Ishikawa (cell line): ENCODE results near the gene TRPM2.

ENCODE experiments used
- CREB1 ChIP-seq: IDR thresholded peaks from 2 replicates; pipeline ENCODE4 v1.6.1; 2012; ENCODE audit warnings: low read depth
- EP300 ChIP-seq: IDR thresholded peaks from 2 replicates; pipeline ENCODE4 v1.6.1; 2012; ENCODE audit warnings: borderline replicate concordance
- FOXM1 ChIP-seq: IDR thresholded peaks from 2 replicates; pipeline ENCODE4 v1.6.1; 2012; ENCODE audit warnings: low read depth, borderline replicate concordance
- NFIC ChIP-seq: IDR thresholded peaks from 2 replicates; pipeline ENCODE4 v1.6.1; 2012
- TAF1 ChIP-seq: IDR thresholded peaks from 2 replicates; pipeline ENCODE4 v1.6.1; 2012; ENCODE audit warnings: low read depth, mild to moderate bottlenecking
- TCF12 ChIP-seq: IDR thresholded peaks from 2 replicates; pipeline ENCODE4 v1.6.1; 2012; ENCODE audit warnings: low read depth
- TEAD4 ChIP-seq: IDR thresholded peaks from 2 replicates; pipeline ENCODE4 v1.6.1; 2012
- YY1 ChIP-seq: IDR thresholded peaks from 2 replicates; pipeline ENCODE4 v1.6.1; 2012; ENCODE audit warnings: low read depth
- ZBTB7A ChIP-seq: IDR thresholded peaks from 2 replicates; pipeline ENCODE4 v1.6.1; 2012; ENCODE audit warnings: low read depth
- TF ChIP-seq, protein P1 (sequence below): IDR thresholded peaks from 2 replicates; pipeline ENCODE4 v1.6.1; 2012; ENCODE audit warnings: low read depth, mild to moderate bottlenecking

DNA sequence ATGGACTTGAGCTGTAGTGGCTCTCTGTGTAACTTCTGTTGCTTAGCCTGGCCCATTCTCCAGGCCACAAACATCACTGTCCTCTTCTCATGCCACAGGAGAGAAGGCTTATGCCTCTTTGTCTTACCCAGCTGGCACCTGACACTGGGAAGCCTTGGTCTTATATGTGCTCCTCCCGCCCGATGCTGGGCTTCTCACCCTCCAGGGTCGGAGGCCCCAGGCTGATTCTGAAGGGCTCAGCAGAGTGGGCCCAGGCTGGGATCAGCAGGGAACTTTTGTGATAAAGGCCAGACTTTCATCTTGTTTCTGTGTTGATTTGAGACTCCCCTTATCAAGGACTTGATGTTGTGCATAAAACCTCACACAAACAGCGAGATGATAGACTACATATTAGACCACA is 29.8 kb downstream of the TRPM2 start:
- TF ChIP-seq, protein P1, sequence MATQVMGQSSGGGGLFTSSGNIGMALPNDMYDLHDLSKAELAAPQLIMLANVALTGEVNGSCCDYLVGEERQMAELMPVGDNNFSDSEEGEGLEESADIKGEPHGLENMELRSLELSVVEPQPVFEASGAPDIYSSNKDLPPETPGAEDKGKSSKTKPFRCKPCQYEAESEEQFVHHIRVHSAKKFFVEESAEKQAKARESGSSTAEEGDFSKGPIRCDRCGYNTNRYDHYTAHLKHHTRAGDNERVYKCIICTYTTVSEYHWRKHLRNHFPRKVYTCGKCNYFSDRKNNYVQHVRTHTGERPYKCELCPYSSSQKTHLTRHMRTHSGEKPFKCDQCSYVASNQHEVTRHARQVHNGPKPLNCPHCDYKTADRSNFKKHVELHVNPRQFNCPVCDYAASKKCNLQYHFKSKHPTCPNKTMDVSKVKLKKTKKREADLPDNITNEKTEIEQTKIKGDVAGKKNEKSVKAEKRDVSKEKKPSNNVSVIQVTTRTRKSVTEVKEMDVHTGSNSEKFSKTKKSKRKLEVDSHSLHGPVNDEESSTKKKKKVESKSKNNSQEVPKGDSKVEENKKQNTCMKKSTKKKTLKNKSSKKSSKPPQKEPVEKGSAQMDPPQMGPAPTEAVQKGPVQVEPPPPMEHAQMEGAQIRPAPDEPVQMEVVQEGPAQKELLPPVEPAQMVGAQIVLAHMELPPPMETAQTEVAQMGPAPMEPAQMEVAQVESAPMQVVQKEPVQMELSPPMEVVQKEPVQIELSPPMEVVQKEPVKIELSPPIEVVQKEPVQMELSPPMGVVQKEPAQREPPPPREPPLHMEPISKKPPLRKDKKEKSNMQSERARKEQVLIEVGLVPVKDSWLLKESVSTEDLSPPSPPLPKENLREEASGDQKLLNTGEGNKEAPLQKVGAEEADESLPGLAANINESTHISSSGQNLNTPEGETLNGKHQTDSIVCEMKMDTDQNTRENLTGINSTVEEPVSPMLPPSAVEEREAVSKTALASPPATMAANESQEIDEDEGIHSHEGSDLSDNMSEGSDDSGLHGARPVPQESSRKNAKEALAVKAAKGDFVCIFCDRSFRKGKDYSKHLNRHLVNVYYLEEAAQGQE: no peak
- TF ChIP-seq YY1 (no peak), TAF1 (no peak), CREB1 (no peak), NFIC (no peak), EP300 (no peak), FOXM1 (no peak), TCF12 (no peak), ZBTB7A (no peak), TEAD4 (no peak)
